Caco-2 (cell line): ENCODE data around the gene ZNF469. TPM values are rescaled to one million over a fixed set of nuclear protein-coding genes. Genes with fewer than 3 reads are reported as not detected.

Experiments used
- BruUV-seq: library from RNA; stranded (reverse); fragments of 400-500 nt; replicated peaks from 2 replicates; lab custom pipeline; 2021; lab: Mats Ljungman, UMichigan
- CTCF ChIA-PET: fragments of 300-600 bp; sonication (Branson Sonifier 250); formaldehyde crosslinking; loops from one replicate; lab custom pipeline; 2022; ENCODE audit warnings: antibody characterized with exemption; lab: Charles Lee
- POLR2A ChIA-PET: fragments of 300-600 bp; sonication (Branson Sonifier 250); formaldehyde crosslinking; loops from one replicate; lab custom pipeline; 2022; ENCODE audit warnings: antibody characterized with exemption; lab: Charles Lee
- DNase-seq, 2 experiments: peaks; one replicate each; pipeline versions ENCODE4 v3.0.0 to v3.0.0-alpha.2; 2020 to 2022
- H3K27me3 ChIP-seq: replicated peaks from 2 replicates; pipeline ENCODE4 v1.6.0; 2011; ENCODE audit warnings: low read length; ENCODE audit not compliant: control insufficient read depth, insufficient read depth
- H3K36me3 ChIP-seq: 2 replicates; pipeline ENCODE4 v1.5.1; 2011; ENCODE audit warnings: low read length; ENCODE audit not compliant: control insufficient read depth, insufficient read depth
- H3K4me1 ChIP-seq: fragments of 250-450 bp; sonication (Bioruptor Pico); 2 replicates; pipeline ENCODE4 v1.5.1; 2020; ENCODE audit warnings: mild to moderate bottlenecking
- H3K4me3 ChIP-seq: 2 replicates; pipeline ENCODE4 v1.5.1; 2011; ENCODE audit warnings: low read depth, mild to moderate bottlenecking, control low read depth, low read length
- H3K9me3 ChIP-seq: fragments of 250-450 bp; sonication (Bioruptor Pico); 2 replicates; pipeline ENCODE4 v1.5.1; 2020; ENCODE audit warnings: mild to moderate bottlenecking, moderate library complexity
- H3K27ac Mint-ChIP-seq: one replicate; pipeline ENCODE4 v1.8.0; 2022; ENCODE audit warnings: mixed read lengths; ENCODE audit not compliant: unreplicated experiment
- H3K27me3 Mint-ChIP-seq: one replicate; pipeline ENCODE4 v1.8.0; 2022; ENCODE audit warnings: mixed read lengths; ENCODE audit not compliant: insufficient read depth, unreplicated experiment
- H3K36me3 Mint-ChIP-seq: one replicate; pipeline ENCODE4 v1.8.0; 2022; ENCODE audit warnings: mild to moderate bottlenecking, mixed read lengths; ENCODE audit not compliant: insufficient read depth, unreplicated experiment
- H3K4me1 Mint-ChIP-seq: one replicate; pipeline ENCODE4 v1.8.0; 2022; ENCODE audit warnings: low read depth, mixed read lengths; ENCODE audit not compliant: unreplicated experiment
- H3K4me3 Mint-ChIP-seq: one replicate; pipeline ENCODE4 v1.8.0; 2022; ENCODE audit warnings: mild to moderate bottlenecking, moderate library complexity, mixed read lengths; ENCODE audit not compliant: unreplicated experiment
- H3K9me3 Mint-ChIP-seq: one replicate; pipeline ENCODE4 v1.8.0; 2022; ENCODE audit warnings: mixed read lengths; ENCODE audit not compliant: unreplicated experiment
- CTCF ChIP-seq, 2 experiments: fragments of 200-600 bp in 1 of 2; IDR thresholded peaks; 1 replicate in 1 of 2; 2 replicates in 1 of 2; pipeline versions ENCODE4 v1.5.1 to v1.8.0; 2011 to 2022; ENCODE audit warnings: antibody characterized with exemption in 1 of 2, control low read depth in 1 of 2, inconsistent platforms in 1 of 2, low read depth in 1 of 2, low read length in 1 of 2, mild to moderate bottlenecking in 1 of 2, moderate library complexity in 1 of 2; ENCODE audit not compliant: insufficient read depth in 1 of 2, severe bottlenecking in 1 of 2, unreplicated experiment in 1 of 2
- intact Hi-C: fragments of 100-400 bp; cut with micrococcal nuclease; formaldehyde crosslinking; loops from one replicate; pipeline ENCODE4 v1.10.0; 2022; ENCODE audit not compliant: unreplicated experiment
- total RNA-seq: library from RNA; stranded (reverse); gene quantifications from 2 replicates; pipeline ENCODE4 v1.2.3, GENCODE V29; 2022

The ZNF469 gene
- total RNA-seq, 1 experiment from 2014 or later = 0.07 TPM

- POLR2A ChIA-PET = interaction anchor here (0.6 kb wide), 1 partner anchor 14 kb away, joined by 5 read pairs; no protein-coding TSS in a partner anchor
Measured at GRCh38 chr16:88374736-88375135, 8.0 kb upstream of the ZNF469 start.

DNA sequence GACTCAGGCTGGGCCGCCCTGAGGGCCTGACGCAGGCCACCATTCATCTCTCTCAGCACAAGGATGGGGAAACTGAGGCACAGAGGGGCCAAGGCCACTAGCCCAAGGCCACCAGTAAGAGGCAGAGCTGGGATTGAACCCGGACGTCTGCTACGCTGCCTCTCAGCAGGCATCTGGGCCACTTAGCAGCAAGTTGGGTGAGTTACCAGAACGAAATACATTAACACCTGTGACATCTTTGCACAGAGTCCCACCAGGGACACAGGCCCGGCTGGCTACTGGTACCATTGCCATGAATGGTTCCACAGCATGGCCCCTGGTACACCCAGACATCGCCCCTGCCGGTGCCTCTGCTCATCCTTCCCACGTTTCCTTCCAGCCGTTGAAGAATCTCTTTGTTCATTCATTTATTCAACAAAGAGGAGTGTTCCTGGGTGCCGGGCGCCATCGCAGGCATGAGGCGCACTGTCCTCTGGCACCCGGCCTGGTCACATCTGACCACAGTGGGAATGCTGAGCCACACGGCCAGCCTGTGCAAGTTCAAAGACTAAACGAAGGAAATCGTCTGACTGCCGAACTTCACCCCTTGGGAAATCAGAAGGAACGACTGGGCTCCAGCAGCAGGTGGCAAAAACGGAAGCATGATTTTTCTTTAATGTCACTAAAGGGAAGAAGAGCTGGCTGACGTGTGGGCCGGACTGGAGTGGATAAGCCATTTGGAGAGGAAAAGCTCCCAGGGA is 7.4 kb upstream of the ZNF469 start:
- Mint-ChIP-seq H3K9me3 (no peaks in the 10 kb centered on the region), H3K27ac (no peak overlapping the region), H3K4me1 (no peaks in the 10 kb centered on the region), H3K4me3 (no peak overlapping the region), H3K27me3 (no peaks in the 10 kb centered on the region), H3K36me3 (no peaks in the 10 kb centered on the region)
- TF ChIP-seq CTCF (IDR thresholded peaks at IDR 0.05; ENCODE audit: insufficient read depth in 1 of 2, low read depth in 1 of 2, low read length in 1 of 2, severe bottlenecking in 1 of 2, unreplicated experiment in 1 of 2) = no peak
- no TSS peak for BruUV-seq
- H3K4me3 ChIP-seq = no peak overlapping the region
- intact Hi-C loops = no loop called here
- no peaks in the 10 kb centered on the region for H3K4me1 ChIP-seq
- H3K27me3 ChIP-seq = no peaks in the 10 kb centered on the region
- DNase-seq = no peak
- H3K36me3 ChIP-seq = no peaks in the 10 kb centered on the region
- POLR2A ChIA-PET = no interaction called here
- H3K9me3 ChIP-seq = 0 out of 2 replicates have a peak, but pooled peaks cover 4% of the 10 kb centered on the region
- CTCF ChIA-PET = no interaction called here

More at GRCh38 chr16:88374736-88375135, 8.0 kb upstream of the ZNF469 start:
- no peak for TF ChIP-seq CTCF (IDR thresholded peaks at IDR 0.05; ENCODE audit: insufficient read depth in 1 of 2, low read depth in 1 of 2, low read length in 1 of 2, severe bottlenecking in 1 of 2, unreplicated experiment in 1 of 2)
- Mint-ChIP-seq H3K9me3 (no peaks in the 10 kb centered on the region), H3K27me3 (no peaks in the 10 kb centered on the region), H3K4me3 (no peak overlapping the region), H3K4me1 (no peaks in the 10 kb centered on the region), H3K36me3 (no peaks in the 10 kb centered on the region), H3K27ac (no peak overlapping the region)
- no peak overlapping the region for H3K4me3 ChIP-seq
- intact Hi-C loops = no loop called here
- 0 out of 2 replicates have a peak, but pooled peaks cover 4% of the 10 kb centered on the region for H3K9me3 ChIP-seq
- H3K4me1 ChIP-seq = no peaks in the 10 kb centered on the region
- H3K27me3 ChIP-seq = no peaks in the 10 kb centered on the region
- no peaks in the 10 kb centered on the region for H3K36me3 ChIP-seq
- no TSS peak for BruUV-seq
- no peak for DNase-seq
- CTCF ChIA-PET = no interaction called here

DNA sequence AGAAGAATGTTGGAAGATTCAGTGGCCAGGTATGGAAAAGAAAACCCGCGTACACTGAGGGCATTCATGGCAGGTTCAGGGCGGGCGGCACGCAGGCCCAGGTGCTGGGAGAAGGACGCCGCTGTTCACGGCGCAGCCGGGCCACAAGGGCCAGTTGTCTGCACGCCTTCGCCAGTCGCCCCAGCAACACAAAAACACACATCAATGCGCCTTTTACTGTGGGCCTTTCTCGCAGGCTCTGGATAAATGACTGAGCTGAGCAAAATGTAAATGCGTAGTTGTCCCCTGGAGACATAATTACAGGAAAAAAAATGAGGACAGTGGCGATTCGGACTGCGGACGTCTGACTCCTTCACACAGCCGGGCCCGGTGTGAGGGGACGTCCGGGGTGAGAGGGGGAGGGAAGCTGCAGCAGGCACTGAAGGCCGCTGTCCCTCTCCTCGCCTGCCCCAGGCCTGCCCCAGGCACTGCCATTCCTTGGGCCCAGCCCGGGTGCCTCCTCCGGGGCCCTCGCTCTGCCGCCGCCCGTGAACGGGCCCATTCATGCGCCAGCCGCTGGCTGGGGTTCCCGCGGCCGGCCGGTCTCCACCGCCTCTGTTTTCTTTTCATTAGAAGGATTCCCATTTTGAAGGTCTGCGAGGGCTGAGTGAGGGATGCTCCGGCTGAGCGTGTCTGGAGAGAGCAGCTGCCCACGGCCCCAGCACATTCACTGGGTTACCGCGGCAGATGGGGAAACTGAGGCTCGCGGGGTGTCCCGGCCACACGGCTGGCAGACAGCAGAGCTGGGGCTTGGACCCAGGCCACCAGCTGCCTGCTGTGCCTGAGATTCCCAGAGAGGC is 6.5 kb upstream of the ZNF469 start:
- Mint-ChIP-seq H3K36me3 (no peaks in the 10 kb centered on the region), H3K9me3 (no peaks in the 10 kb centered on the region), H3K4me1 (no peaks in the 10 kb centered on the region), H3K27ac (no peak overlapping the region), H3K4me3 (no peak overlapping the region), H3K27me3 (no peaks in the 10 kb centered on the region)
- no peak for DNase-seq
- CTCF ChIA-PET = no interaction called here
- no peak overlapping the region for H3K4me3 ChIP-seq
- no peaks in the 10 kb centered on the region for H3K9me3 ChIP-seq
- POLR2A ChIA-PET = no interaction called here
- no peaks in the 10 kb centered on the region for H3K27me3 ChIP-seq
- no TSS peak for BruUV-seq
- no peaks in the 10 kb centered on the region for H3K4me1 ChIP-seq
- TF ChIP-seq CTCF (IDR thresholded peaks at IDR 0.05; ENCODE audit: insufficient read depth in 1 of 2, low read depth in 1 of 2, low read length in 1 of 2, severe bottlenecking in 1 of 2, unreplicated experiment in 1 of 2) = no peak
- no peaks in the 10 kb centered on the region for H3K36me3 ChIP-seq
- intact Hi-C loops = no loop called here
